Measurements from ENCODE around the gene PLPP2. TPM values are rescaled to one million over a fixed set of nuclear protein-coding genes. Genes with fewer than 3 reads are reported as not detected.

PLPP2 gene
- total and polyA plus RNA-seq, 9 of the 15 experiments (the other 6 are each of a cell fraction or from before 2014, with no cell fraction given) = 0.51 to 4.4 (median 2.2) TPM; not detected in 1

DNA sequence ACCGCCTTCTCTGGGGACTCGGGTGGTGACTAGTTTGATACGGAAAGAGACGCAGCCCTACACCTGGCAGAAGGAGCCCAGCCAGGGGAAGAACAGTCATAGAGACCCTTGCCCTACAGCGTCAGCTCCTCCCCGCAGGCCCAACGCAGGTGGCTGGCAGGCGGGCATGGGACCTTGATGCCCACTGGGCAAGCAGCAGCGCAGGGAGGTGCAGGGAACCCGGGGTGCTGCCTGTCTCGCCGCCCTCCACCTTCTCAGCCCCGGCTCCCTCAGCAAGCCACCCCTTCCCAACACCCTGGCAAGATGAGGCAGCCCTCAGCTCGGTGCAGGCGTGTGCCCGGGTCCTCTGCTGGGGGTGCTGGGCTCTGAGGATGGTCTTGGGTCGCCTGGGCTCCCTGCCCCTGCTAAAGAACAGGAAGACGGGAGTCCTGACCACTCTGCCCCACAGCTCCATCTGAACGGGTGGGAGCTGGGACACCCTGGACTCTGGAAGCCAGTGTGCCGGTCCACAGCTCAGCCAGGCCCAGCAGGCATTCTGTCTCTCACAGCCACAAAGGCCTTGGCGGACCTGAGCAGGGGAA lies 44.4 kb upstream of the PLPP2 start:
- ATAC-seq = no peak
- H3K79me2 ChIP-seq (ENCODE audit: control insufficient read depth, insufficient read depth, low read length) = peaks cover 60% of the 10 kb centered on the region
- ChIA-PET CTCF (ENCODE audit: low intra/inter-chr PET ratio) (no interaction called here), POLR2A (interaction anchor here (0.6 to 0.9 kb wide), 3 partner anchors 8 to 80 kb away, joined by 3 read pairs; no protein-coding TSS in a partner anchor)
- TF ChIP-seq ZNF655 (CRISPR knock-in tag; IDR thresholded peaks at IDR 0.05) (no peak), ZBTB43 (CRISPR knock-in tag; IDR thresholded peaks at IDR 0.05) (no peak), TCF7 (IDR thresholded peaks at IDR 0.05; ENCODE audit: borderline replicate concordance) (no peak), RBM17 (IDR thresholded peaks at IDR 0.05; ENCODE audit: borderline replicate concordance, low read depth, low read length) (no peak), NFIC (IDR thresholded peaks at IDR 0.05) (no peak), HDAC2 (IDR thresholded peaks at IDR 0.05) (no peak), MEIS2 (IDR thresholded peaks at IDR 0.05; ENCODE audit: partially characterized antibody) (no peak), SNRNP70 (optimal IDR thresholded peaks at IDR 0.05; ENCODE audit: low read depth, low read length) (no peak), SMARCA5 (IDR thresholded peaks at IDR 0.05) (no peak), NFYB (IDR thresholded peaks at IDR 0.05; ENCODE audit: extremely low read depth, insufficient read length) (no peak), DACH1 (IDR thresholded peaks at IDR 0.05; ENCODE audit: partially characterized antibody) (no peak), ZNF717 (CRISPR knock-in tag; IDR thresholded peaks at IDR 0.05) (no peak)
- TF ChIP-seq, protein P1, sequence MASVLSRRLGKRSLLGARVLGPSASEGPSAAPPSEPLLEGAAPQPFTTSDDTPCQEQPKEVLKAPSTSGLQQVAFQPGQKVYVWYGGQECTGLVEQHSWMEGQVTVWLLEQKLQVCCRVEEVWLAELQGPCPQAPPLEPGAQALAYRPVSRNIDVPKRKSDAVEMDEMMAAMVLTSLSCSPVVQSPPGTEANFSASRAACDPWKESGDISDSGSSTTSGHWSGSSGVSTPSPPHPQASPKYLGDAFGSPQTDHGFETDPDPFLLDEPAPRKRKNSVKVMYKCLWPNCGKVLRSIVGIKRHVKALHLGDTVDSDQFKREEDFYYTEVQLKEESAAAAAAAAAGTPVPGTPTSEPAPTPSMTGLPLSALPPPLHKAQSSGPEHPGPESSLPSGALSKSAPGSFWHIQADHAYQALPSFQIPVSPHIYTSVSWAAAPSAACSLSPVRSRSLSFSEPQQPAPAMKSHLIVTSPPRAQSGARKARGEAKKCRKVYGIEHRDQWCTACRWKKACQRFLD (CRISPR knock-in tag; IDR thresholded peaks at IDR 0.05) = no peak
- TF ChIP-seq, protein P2, sequence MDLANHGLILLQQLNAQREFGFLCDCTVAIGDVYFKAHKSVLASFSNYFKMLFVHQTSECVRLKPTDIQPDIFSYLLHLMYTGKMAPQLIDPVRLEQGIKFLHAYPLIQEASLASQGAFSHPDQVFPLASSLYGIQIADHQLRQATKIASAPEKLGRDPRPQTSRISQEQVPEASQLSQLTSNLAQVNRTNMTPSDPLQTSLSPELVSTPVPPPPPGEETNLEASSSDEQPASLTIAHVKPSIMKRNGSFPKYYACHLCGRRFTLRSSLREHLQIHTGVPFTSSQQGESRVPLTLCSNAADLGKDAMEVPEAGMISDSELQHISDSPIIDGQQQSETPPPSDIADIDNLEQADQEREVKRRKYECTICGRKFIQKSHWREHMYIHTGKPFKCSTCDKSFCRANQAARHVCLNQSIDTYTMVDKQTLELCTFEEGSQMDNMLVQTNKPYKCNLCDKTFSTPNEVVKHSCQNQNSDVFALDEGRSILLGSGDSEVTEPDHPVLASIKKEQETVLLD (IDR thresholded peaks at IDR 0.05) = no peak
- BruUV-seq (replicated peaks) = no TSS peak
- H3K4me1 ChIP-seq (replicated peaks in 1 of 2; ENCODE audit: control insufficient read depth in 2 of 2, insufficient read depth in 2 of 2, low read length in 2 of 2) = peaks cover 11 to 19% of the 10 kb centered on the region in 2 experiments; a peak in 4 of 5 replicates
- DNase-seq (ENCODE audit: extremely low read depth in 1 of 4, low spot score in 3 of 4) = peak in 1 of 4 experiments; percentile 9
- intact Hi-C loops (cut with micrococcal nuclease) (no loop called here), in situ Hi-C loops (cut with MboI) (no loop called here)
- H3K27me3 ChIP-seq (ENCODE audit: control insufficient read depth in 2 of 2, insufficient read depth in 2 of 2, low read length in 2 of 2) = no peaks in the 10 kb centered on the region
- peak overlapping the region in 1 of 2 experiments; percentile 17; a peak in 1 of 4 replicates for H3K9ac ChIP-seq (ENCODE audit: insufficient read depth in 1 of 2, low read depth in 2 of 2, low read length in 2 of 2)
- H3K9me3 ChIP-seq (replicated peaks; ENCODE audit: control insufficient read depth, insufficient read depth, low read depth, low read length) = peaks cover 10% of the 10 kb centered on the region
- H3K9me1 ChIP-seq (ENCODE audit: control insufficient read depth, insufficient read depth, low read length) = peaks cover 1% of the 10 kb centered on the region
- no peak overlapping the region for H3K4me3 ChIP-seq
- over 99% methylated on average over 17 of the region's 21 CpGs for WGBS (ENCODE audit: insufficient coverage, low coverage, missing lambda C conversion rate)
- H3K4me2 ChIP-seq (ENCODE audit: insufficient read depth, low read length) = no peak overlapping the region
- FAIRE-seq = no peak
- H3K36me3 ChIP-seq (ENCODE audit: control insufficient read depth, insufficient read depth, low read length) = peaks cover 71% of the 10 kb centered on the region; the same call in 2 of the 3 replicates
- H3K27ac ChIP-seq (ENCODE audit: extremely low read depth, low read depth, low read length) = no peak overlapping the region
- 0 out of 2 replicates have a peak, but pooled peaks cover 2% of the 10 kb centered on the region for H4K20me1 ChIP-seq (replicated peaks; ENCODE audit: control insufficient read depth, insufficient read depth, low read length)
- H2AFZ ChIP-seq (ENCODE audit: low read depth, low read length) = no peak overlapping the region

All from K562 (cell line).